GM12892 (cell line): ENCODE data around the gene RAPGEF5.

Experiments used
- POLR2A ChIP-seq: IDR thresholded peaks from 2 replicates; pipeline ENCODE4 v1.6.1; 2011; ENCODE audit warnings: low read depth, low read length, control low read depth
- POLR2AphosphoS5 ChIP-seq: IDR thresholded peaks from 2 replicates; pipeline ENCODE4 v1.6.1; 2011; ENCODE audit warnings: low read depth, low read length, control low read depth

GRCh38 chr7:22192801-22193200 is 164.2 kb downstream of the RAPGEF5 start:
- TF ChIP-seq POLR2AphosphoS5 = no peak
- no peak for TF ChIP-seq POLR2A
